ENCODE measurements around the gene GRID1. TPM values are rescaled to one million over a fixed set of nuclear protein-coding genes. Genes with fewer than 3 reads are reported as not detected.
"Not testable (repeated sequence)": the region's sequence is repeated elsewhere in the genome, so short reads cannot be mapped to it uniquely, and the experiment has no call there.

Gene GRID1
- polyA plus RNA-seq, 3 donors = 0.71 to 1.7 (median 1.6) TPM

DNA sequence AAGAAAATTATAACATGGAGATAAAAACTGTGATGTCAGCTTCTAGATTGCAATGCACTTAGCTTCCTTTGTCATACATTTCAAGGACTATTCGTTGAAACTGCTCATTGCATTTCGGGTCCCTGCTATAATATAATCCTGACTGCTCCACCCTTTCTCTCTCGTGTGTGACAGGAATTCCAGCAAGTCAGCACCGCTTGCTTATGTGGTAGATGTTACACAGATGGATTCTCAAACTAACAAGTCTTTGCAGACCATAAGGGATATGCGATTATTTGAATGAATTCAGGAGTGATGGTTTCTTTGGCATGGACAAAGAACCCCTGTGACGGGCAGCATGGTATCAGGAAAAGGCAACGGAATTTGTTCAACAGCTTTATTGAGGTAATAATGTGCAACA, 184.0 kb downstream of the GRID1 start:
- 75 to 86% (median 82%) methylated on average over 7 of the region's 7 CpGs for WGBS, 3 donors
- no peak overlapping the region for H3K27ac ChIP-seq (ENCODE audit: low read depth, low read length)

DNA sequence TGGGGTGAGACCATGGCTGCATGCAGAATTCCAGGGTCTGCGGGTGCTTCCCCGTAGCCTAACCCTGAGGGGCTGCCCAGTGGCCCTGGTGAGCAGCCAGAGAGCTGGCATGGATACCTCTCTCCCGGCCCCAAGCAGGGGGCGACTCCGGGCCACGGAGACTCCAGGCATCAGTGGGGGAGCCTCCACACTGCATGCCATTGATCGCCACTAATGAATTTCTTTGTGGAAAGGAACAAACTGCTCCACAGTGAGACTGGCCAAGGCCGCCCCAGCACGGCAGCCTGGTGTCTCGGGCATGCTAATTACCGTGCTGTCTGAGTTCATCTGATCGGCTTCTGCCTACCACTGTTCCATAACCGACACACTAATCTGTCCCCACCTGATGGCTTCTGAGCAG, 184.4 kb downstream of the GRID1 start:
- 53 to 83% (median 80%) methylated on average over 13 of the region's 13 CpGs for WGBS, 3 donors
- no peak overlapping the region for H3K27ac ChIP-seq (ENCODE audit: low read depth, low read length)

DNA sequence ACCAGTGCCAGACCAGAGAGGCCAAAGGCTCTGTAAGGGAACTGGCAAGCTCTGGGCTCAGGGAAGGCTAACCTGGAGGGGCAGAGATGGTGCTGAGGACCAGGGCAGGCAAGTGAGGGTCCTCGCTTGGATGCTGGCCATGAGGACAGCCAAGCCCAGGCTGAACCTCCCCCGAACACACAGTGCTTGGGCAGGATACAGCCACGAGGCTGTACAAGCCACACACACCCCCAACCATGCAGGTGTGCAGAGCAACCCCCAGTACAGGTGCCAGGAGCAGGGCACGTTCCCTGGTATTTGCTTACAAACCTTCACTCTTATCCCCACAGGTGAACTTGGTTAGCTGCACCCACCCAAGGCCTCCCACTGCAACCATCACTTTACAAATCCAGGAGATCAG, 185.7 kb downstream of the GRID1 start:
- 75 to 86% (median 86%) methylated on average over 4 of the region's 4 CpGs for WGBS, 3 donors
- no peak overlapping the region for H3K27ac ChIP-seq (ENCODE audit: low read depth, low read length)

DNA sequence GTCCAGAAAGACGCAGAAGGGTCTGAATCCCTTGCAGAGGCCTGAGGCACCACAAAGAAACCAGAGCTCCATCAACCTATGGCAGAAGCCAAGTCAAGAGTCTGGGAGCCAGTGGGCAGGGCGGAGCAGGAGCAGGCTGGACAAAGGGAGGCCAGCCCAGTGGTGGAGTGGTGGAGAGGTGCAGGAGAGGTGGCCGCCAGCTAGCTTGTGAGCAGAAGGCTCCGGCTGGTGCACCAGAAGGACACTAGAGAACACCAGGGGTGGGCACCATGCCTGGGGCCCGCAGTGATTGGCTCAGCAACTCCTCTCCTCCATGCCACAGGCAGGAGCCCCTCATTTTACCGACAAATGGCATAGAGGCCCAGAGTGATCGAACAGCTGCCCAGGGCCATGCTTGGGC, 186.6 kb downstream of the GRID1 start:
- 83 to 90% (median 89%) methylated on average over 7 of the region's 7 CpGs for WGBS, 3 donors

DNA sequence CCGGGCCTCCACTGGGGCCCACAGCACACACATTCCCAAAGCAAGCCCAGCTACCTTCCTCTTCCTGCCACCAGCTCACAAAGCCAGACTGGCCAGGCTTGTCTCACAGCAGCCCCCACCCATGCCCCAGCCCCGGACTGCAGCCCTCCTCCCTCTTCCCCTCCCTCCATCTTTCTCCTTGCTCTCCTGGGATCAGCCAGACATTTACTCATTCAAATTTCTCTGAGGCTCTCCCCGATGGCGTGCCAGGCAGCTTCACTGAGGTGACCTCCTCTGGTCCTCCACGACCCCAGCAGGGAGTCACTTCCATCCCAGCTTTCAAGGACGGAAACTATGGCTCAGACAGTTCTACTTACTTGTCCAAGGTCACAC, 187.5 kb downstream of the GRID1 start:
- 69 to 78% (median 72%) methylated on average over 6 of the region's 6 CpGs for WGBS, 3 donors
- no peak overlapping the region for H3K27ac ChIP-seq (ENCODE audit: low read depth, low read length)

More for the DNA sequence above, 186.6 kb downstream of the GRID1 start:
- no peak overlapping the region for H3K27ac ChIP-seq (ENCODE audit: low read depth, low read length)

DNA sequence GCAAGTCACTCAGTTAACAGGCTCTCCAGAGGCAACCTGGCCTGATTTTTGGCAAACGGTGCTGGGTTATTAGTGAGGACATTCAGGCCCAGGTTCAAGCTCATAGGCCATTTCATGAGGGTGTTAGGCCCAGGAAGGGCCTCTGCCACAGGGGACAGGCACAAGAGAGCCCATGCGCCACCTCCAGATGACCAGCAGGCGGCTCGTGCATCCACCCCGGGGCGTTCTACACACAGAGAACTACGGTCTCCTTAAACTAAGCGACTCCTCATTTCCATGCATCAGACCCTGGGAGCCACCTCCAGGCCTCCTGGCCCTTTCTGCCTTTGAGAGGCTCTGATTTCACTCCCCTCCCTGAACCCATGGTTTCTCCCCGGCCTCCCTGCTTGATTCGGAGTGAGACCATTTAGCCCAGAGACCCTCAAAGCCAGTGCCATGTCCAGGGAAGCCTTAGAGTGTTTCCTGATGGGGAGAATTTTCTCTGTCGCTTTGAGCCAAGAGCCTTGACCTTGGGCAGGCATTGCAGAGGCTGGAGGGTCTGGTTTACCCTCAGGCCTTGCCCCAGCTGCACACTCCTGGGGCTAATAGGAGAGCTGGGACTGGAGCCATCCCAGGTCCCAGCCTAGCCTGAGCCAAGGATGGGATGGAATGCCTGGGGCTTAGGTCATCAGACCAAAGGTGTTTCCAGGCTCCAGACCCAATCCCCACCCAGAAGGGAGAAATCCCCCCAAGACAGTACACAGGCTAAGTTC, 188.0 kb downstream of the GRID1 start:
- no peak overlapping the region for H3K27ac ChIP-seq (ENCODE audit: low read depth, low read length)
- WGBS, 3 donors = 47 to 59% (median 47%) methylated on average over 11 of the region's 11 CpGs

DNA sequence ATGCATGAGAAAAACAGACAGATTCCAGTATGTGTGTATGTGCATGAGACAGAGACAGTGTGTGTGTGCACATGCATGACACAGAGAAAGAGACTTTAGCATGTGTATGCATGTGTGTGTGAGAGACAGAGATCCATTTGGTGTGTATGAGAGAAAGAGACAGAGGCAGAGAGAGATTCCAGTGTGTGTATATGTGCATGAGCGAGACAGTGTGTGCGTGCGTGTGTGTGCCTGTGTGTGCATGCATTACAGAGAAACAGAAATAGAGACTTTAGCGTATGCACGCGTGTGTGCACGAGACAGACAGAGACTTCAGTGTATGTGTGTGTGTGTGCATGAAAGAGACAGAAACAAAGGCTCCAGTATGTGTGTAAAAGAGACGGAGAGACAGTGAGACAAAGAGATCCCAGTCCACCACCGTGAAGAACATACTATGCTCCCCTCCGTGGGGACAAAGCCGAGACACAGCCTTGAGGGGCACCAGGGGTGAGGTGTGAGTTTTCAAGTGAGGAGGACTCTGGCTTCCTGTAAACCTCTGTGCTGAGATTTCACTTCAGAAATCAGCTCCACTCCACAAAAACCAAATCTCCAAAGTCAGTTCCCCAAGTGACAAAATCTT, 188.9 kb downstream of the GRID1 start:
- no peak overlapping the region for H3K27ac ChIP-seq (ENCODE audit: low read depth, low read length)
- whole genome bisulfite sequencing, 3 donors = 77 to 94% (median 92%) methylated on average over 11 of the region's 11 CpGs

DNA sequence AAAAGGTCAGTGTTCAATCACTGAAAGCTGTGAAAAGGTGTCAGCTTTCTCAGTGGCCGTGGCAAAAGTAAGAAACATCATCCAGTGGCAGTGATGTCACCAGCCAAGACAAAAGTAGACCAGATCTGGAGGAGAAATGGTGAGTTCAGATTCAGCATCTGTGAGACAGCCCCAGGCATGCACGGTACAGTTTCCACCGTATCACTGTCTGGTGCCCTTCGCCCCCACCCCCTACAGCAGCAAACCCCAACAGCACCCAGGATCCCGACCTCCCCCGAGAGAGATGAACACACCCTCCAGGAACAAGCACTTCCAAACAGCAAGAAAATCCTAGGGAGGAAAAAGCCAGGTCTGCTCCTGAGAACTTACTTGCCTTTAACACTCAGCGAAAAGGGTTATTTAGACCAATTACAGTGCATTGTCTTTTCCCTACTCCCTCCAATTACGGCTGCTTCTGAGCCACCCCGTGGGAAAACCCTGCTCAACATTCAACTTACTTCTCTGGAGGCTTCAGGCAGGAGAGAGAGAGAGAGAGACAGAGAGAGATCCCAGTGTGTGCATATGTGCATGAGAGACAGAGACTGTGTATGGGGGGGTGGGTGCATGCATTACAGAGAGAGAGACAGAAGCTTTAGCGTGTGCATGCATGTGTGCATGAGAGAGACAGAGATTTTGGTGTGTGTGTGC, 189.6 kb downstream of the GRID1 start:
- H3K27ac ChIP-seq (ENCODE audit: low read depth, low read length) = no peak overlapping the region
- 66 to 83% (median 75%) methylated on average over 10 of the region's 10 CpGs for WGBS, 3 donors

DNA sequence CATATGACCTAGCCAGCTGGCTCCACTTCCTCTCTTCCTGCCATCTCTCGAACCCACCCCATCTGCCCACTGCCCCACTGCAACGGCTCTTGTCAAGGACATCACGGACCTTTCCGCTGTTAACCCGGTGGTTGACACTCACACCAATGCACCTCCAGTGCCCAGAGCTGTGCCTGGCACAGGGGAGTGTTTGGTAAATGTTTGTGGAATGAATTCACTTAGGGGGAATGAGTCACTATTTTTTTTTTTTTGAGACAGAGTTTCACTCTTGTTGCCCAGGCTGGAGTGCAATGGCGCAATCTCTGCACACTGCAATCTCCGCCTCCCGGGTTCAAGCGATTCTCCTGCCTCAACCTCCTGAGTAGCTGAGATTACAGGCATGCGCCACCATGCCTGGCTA, 191.1 kb downstream of the GRID1 start:
- 90 to 95% (median 92%) methylated on average over 10 of the region's 10 CpGs for WGBS, 3 donors
- not testable (repeated sequence) for H3K27ac ChIP-seq (ENCODE audit: low read depth, low read length)

DNA sequence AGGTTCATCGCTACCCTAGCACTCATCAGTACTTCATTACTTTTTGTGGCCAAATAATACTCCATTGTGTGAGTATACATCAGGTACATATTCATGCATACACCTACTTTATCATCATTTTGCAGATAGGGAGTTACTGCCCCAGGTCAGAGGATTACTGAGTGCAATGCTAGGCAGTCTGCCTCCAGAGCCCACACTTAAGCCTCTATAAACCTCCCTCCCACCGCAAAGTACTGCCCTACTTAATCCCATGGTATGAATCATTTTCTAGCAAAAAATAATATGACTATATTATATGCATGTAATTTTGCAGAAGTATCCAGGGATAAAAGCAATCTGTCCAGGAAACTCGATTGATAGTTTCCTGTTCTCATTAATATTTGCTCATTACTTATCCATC, 194.3 kb downstream of the GRID1 start:
- no peak overlapping the region for H3K27ac ChIP-seq (ENCODE audit: low read depth, low read length)
- WGBS, 3 donors = 78 to 81% (median 79%) methylated on average over 3 of the region's 3 CpGs

DNA sequence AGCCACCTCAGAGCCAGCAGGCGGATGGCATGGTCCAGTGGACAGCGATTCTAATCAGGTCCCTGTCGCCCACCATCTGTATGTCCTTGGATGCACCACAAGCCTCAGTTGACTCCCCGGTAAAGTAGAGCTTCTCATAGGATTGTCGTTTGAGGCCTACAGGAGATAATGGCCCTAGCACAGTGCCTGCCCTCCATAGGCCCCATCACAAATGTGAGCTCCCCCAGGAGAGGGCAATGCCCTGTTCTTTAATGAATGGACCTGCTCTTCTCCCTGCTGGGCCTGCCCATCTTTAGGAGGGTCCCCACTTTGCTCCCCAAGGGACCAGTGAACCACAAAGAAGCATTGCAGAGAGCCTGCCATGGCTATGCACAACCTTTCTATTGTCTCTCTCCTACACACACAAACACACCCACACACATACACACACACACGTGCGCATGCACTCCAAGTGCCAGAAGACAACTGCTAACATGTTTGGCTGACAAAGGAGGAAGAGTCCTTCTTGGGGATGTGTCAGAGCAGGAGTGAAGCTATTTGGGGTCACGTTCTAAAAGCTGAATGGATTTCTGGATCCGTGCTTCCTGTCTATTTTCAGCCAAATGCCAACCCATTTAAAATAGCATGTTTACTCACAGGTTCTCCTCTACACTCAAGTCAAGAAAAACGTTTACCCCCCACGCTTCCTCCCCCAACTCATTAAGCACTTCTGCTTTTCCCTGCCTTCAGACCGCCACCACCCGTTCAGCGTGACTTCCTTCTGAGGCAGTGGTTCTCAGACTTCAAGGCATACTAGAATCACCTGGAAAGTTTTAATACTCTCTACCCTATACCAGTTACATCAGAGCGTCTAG, 196.1 kb downstream of the GRID1 start:
- WGBS, 3 donors = 65 to 79% (median 68%) methylated on average over 15 of the region's 15 CpGs
- H3K27ac ChIP-seq (ENCODE audit: low read depth, low read length) = no peak overlapping the region

DNA sequence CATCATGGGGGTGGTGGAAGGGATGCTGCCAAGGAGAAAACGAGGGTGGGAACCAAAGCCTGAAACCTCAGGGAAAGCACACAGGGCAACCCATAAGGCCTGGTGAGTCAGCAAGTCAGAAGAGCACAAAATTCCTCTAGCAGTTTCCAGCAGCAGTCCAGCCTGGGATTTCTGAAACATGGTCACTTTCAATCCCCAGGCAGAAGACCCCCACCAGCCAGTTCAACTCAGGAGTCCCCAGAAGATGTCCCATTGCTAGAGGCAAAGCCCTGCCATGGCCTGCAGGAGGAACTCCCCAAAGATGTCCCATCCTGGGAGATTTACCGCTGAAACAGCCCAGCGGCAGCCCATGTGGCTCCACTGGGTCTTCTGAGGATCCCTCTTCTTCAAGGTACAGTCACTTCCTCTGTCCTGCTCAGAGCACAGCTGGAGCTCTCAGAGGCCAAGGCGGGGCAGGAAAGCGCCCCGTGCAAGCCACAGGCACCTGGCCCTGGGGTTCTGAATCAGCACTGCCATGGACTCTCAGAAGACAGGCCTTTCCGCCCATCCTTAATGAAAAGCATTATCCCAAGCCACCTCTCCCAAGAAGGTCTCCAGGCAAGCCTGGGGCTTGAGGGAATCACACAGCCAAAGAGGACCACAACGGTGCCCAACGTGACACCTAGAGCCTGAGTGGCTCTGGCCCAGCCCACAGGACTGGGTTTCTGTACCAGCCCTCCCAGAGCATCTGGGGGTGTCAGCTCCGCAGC, 196.9 kb downstream of the GRID1 start:
- WGBS, 3 donors = 76 to 85% (median 83%) methylated on average over 10 of the region's 10 CpGs
- no peak overlapping the region for H3K27ac ChIP-seq (ENCODE audit: low read depth, low read length)

DNA sequence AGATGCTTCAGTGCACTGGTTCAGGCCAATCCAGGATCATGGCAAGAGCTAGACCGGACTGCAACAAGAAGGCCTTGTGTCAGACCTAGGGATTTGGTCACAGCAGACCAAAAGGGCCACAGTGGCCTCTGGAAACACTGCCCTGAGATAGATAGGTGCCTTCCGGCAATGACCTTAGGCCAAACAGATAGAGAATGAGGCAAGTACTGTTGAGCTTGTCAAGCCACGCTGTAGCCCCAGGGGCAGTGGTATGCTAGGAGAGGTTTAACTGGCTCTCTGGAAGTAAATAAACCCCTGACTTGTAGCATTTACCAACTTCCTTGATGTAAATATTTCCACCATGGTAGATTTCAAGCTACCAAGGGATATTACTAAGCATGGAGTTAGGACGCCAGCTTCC, 197.5 kb downstream of the GRID1 start:
- no peak overlapping the region for H3K27ac ChIP-seq (ENCODE audit: low read depth, low read length)
- 91 to 95% (median 95%) methylated on average over 4 of the region's 4 CpGs for WGBS, 3 donors

DNA sequence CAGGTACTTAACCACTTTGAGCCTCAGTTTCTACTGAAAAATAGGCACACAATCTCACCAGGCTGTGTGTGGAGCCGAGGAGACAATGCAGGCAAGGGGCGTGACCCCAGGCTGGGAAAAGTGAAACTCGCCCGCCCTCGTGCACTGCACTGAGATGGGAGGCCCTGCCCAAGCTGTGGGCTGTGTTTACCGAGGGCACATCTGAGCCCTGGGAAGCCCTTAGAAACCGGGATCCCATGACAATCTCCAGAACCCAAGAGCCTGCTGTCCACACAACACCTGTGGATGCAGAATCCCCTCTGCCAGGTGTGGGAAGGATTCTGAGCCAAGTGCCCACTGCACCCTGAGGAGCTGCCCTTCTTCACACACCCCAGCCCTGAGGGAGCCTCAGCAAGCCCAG, 198.3 kb downstream of the GRID1 start:
- 76 to 77% (median 77%) methylated on average over 7 of the region's 7 CpGs for WGBS, 3 donors
- H3K27ac ChIP-seq (ENCODE audit: low read depth, low read length) = no peak overlapping the region

DNA sequence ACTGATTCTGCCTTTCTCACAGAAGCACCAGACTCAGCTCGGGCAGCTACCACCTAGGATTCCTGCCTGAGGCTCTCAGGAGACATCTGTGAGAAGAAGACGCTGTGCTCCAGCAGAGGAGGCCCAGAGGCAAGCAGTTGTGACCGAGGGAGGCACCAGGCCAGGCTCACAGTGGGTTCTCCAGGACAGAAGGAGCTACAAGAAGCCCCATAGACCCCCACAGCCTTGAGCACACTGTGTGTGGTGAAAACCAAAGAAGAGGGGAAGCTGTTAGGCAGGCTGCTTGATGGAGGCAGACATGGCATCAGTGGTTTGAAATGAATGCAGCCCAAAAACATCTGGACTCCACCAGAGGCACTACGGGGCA, 198.8 kb downstream of the GRID1 start:
- no peak overlapping the region for H3K27ac ChIP-seq (ENCODE audit: low read depth, low read length)
- 77 to 94% (median 85%) methylated on average over 4 of the region's 4 CpGs for WGBS, 3 donors

DNA sequence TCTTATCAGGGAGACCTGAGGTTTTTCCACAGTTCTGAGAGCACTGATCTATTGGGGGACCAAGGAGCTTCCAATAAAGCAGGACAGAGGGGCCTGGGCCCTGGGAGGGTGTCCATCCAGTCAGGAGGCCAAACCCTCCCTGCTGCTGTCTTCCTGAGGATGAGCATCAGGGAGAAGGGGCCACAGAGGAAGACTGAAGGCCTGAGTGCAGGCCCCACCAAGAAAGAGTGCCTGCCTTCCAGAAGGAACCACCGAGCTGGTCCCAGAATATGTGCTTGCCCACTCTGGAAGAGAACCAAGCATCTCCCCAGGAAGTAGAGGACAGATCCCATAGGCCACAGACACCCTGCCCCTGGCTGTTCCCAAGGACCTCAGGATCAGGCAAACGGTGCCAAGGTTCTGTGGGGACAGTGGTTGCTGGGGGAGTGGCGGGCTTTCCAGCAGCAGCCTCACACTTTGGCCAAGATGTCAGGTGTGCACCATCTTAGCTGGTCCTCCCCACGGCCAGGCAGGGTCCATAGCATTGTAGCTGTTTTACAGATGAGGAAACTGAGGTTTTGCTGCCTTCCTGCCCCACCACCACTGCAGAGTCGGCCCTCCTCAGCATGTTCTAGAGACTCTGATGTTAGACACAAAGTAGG, 199.4 kb downstream of the GRID1 start:
- no peak overlapping the region for H3K27ac ChIP-seq (ENCODE audit: low read depth, low read length)
- 85 to 88% (median 86%) methylated on average over 5 of the region's 5 CpGs for WGBS, 3 donors

DNA sequence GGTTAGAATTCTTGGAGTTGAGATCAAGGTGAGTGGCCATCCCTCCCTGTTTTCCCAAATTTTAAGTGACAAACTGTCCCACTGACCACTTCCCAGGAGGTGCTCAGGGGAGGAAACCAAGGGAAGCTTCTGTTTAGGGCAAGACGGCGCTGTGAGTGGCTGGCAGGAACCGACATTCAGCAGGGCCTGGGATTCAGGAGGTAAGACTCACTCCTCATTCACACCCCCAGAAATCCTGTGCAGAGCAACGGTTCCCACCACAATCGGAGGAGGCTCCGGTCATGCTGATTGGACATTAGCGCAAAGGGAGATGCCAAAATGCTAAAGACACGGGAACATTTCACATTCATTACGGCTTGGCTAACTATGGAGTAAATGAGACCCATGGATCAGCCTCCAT, 200.9 kb downstream of the GRID1 start:
- no peak overlapping the region for H3K27ac ChIP-seq (ENCODE audit: low read depth, low read length)
- 92 to 93% (median 93%) methylated on average over 9 of the region's 9 CpGs for WGBS, 3 donors

Measured in adipose tissue (tissue), 3 donors.